HepG2 (cell line): ENCODE measurements around the gene TIFAB. TPM values are rescaled to one million over a fixed set of nuclear protein-coding genes. Genes with fewer than 3 reads are reported as not detected.

Experiments
- HDAC1 ChIP-seq: sonication (generic); formaldehyde crosslinking; IDR thresholded peaks from 2 replicates; pipeline ENCODE4 v1.5.1; 2020; ENCODE audit warnings: mild to moderate bottlenecking, missing genetic modification reagents
- HMG20A ChIP-seq: IDR thresholded peaks from 2 replicates; pipeline ENCODE4 v1.6.1; 2016; ENCODE audit warnings: borderline replicate concordance
- KDM2A ChIP-seq: sonication (generic); formaldehyde crosslinking; IDR thresholded peaks from 2 replicates; pipeline ENCODE4 v1.4.0; 2020; ENCODE audit warnings: low read depth, missing genetic modification reagents, borderline replicate concordance
- MTF2 ChIP-seq: sonication (generic); formaldehyde crosslinking; IDR thresholded peaks from 2 replicates; pipeline ENCODE4 v1.5.0; 2020; ENCODE audit warnings: missing genetic modification reagents, borderline replicate concordance
- MZF1 ChIP-seq: sonication (generic); formaldehyde crosslinking; IDR thresholded peaks from 2 replicates; pipeline ENCODE4 v1.8.1; 2023; ENCODE audit warnings: mild to moderate bottlenecking, missing genetic modification reagents, borderline replicate concordance
- SP4 ChIP-seq: sonication (generic); formaldehyde crosslinking; IDR thresholded peaks from 2 replicates; pipeline ENCODE4 v1.8.1; 2023; ENCODE audit warnings: mild to moderate bottlenecking, missing genetic modification reagents
- ZNF230 ChIP-seq: sonication (generic); formaldehyde crosslinking; IDR thresholded peaks from 2 replicates; pipeline ENCODE4 v1.4.0; 2020; ENCODE audit warnings: mild to moderate bottlenecking, missing genetic modification reagents
- ZNF317 ChIP-seq: sonication (generic); formaldehyde crosslinking; IDR thresholded peaks from 2 replicates; pipeline ENCODE4 v1.5.0; 2020; ENCODE audit warnings: mild to moderate bottlenecking, missing genetic modification reagents
- ZNF460 ChIP-seq: sonication (generic); formaldehyde crosslinking; IDR thresholded peaks from 2 replicates; pipeline ENCODE4 v1.5.1; 2020; ENCODE audit warnings: missing genetic modification reagents, mild to moderate bottlenecking, borderline replicate concordance
- ZNF557 ChIP-seq: sonication (generic); formaldehyde crosslinking; IDR thresholded peaks from 2 replicates; pipeline ENCODE4 v1.4.0; 2020; ENCODE audit warnings: missing genetic modification reagents
- ZNF564 ChIP-seq: sonication (generic); formaldehyde crosslinking; IDR thresholded peaks from 2 replicates; pipeline ENCODE4 v1.8.1; 2023; ENCODE audit warnings: mild to moderate bottlenecking, missing genetic modification reagents
- ZNF607 ChIP-seq: sonication (generic); formaldehyde crosslinking; IDR thresholded peaks from 2 replicates; pipeline ENCODE4 v1.5.1; 2020; ENCODE audit warnings: missing genetic modification reagents, mild to moderate bottlenecking, borderline replicate concordance
- ZNF674 ChIP-seq: sonication (generic); formaldehyde crosslinking; IDR thresholded peaks from 2 replicates; pipeline ENCODE4 v1.5.0; 2020; ENCODE audit warnings: low read depth, mild to moderate bottlenecking, missing genetic modification reagents
- polyA plus RNA-seq, 8 experiments: library from polyadenylated mRNA; depleted of rRNA in 3 of 8; stranded (reverse) in 7 of 8; unstranded in 1 of 8; fragments of >200 nt; fragmentation: Illumina TruSeq in 4 of 8; extraction: Trizol in 4 of 8; gene quantifications; 2 replicates each; pipeline versions ENCODE4 v1.2.1 to v1.2.3, GENCODE V29; 2011 to 2016; ENCODE audit warnings: low read depth in 4 of 8, missing spikeins in 1 of 8, mixed read lengths in 1 of 8; ENCODE audit not compliant: insufficient read depth in 1 of 8
- total RNA-seq, 5 experiments: library from RNA; depleted of rRNA; stranded (reverse); fragments of >200 nt; fragmentation: Illumina TruSeq; extraction: Trizol; gene quantifications; 2 replicates each; pipeline ENCODE4 v1.2.3, GENCODE V29; 2016; ENCODE audit warnings: low read depth in 1 of 5
- TF ChIP-seq, protein P1 (sequence below): sonication (generic); formaldehyde crosslinking; IDR thresholded peaks from 2 replicates; pipeline ENCODE4 v1.4.0; 2020; ENCODE audit warnings: missing genetic modification reagents
- TF ChIP-seq, protein P2 (sequence below): sonication (generic); formaldehyde crosslinking; IDR thresholded peaks from 2 replicates; pipeline ENCODE4 v1.8.0; 2022; ENCODE audit warnings: low read depth, missing genetic modification reagents
- TF ChIP-seq, protein P3 (sequence below): sonication (generic); formaldehyde crosslinking; IDR thresholded peaks from 2 replicates; pipeline ENCODE4 v1.4.0; 2020; ENCODE audit warnings: missing genetic modification reagents
- TF ChIP-seq, protein P4 (sequence below): IDR thresholded peaks from 2 replicates; pipeline ENCODE4 v1.6.1; 2016; ENCODE audit warnings: missing biosample characterization, missing genetic modification reagents, low read depth
- TF ChIP-seq, protein P5 (sequence below): sonication (generic); formaldehyde crosslinking; IDR thresholded peaks from 2 replicates; pipeline ENCODE4 v1.4.0; 2020; ENCODE audit warnings: missing genetic modification reagents, mild to moderate bottlenecking, borderline replicate concordance

The TIFAB gene
- total and polyA plus RNA-seq, 2 of the 13 experiments (the other 11 are each of a cell fraction or from before 2014, with no cell fraction given): not detected

DNA sequence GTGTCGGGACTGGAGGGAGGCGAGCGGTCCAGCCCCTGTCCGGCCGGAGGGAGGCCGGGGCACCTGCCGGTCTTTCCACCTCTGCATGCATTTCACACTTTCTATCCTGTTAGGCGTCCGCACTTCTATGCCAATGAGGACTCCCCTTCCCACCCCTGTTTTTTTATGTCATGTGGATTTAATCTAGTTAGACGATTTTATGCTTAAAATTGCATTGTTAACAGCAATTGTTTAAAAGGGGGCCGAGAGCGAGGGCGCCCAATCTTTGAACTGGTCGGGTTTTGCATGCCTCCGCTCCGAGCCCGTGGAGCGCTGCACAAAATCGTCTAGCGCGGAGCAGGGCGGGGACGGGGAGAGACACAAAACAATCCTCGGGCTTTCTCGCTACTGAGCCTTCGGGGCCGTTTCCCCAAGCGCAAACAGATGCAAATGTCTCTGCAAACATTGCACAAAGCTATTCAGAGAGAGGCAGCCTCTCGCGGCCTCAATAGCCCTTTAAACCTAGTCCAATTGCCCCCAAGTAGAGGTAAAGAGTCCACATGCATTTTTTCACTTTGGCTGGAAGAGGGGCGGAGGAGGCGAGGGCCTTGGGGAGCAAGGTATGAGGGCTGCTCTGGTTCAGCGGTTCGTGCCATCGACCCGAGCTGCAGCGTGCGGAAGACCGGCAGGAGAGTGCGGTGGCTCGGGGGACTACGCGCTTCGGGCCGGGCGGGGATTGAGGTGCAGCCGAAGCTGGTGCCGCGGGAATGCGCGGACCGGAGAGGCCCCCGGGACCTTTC lies 37.5 kb upstream of the TIFAB start (continued):
- TF ChIP-seq MTF2 (peak; percentile 29; the same call in 1 of the 2 replicates), ZNF230 (CRISPR knock-in tag) (0 out of 2 replicates have a peak, but pooled peaks have one; percentile 15), ZNF674 (CRISPR knock-in tag) (no peak), ZNF317 (CRISPR knock-in tag) (no peak), HDAC1 (CRISPR knock-in tag) (no peak; the same call in 1 of the 2 replicates), HMG20A (CRISPR knock-in tag) (peak; percentile 59; the same call in 1 of the 2 replicates), MZF1 (no peak), ZNF557 (no peak), ZNF564 (peak; percentile 49; the same call in 1 of the 2 replicates), ZNF460 (CRISPR knock-in tag) (no peak), KDM2A (CRISPR knock-in tag) (no peak; the same call in 1 of the 2 replicates), SP4 (no peak), ZNF607 (CRISPR knock-in tag) (no peak)
- TF ChIP-seq, protein P1, sequence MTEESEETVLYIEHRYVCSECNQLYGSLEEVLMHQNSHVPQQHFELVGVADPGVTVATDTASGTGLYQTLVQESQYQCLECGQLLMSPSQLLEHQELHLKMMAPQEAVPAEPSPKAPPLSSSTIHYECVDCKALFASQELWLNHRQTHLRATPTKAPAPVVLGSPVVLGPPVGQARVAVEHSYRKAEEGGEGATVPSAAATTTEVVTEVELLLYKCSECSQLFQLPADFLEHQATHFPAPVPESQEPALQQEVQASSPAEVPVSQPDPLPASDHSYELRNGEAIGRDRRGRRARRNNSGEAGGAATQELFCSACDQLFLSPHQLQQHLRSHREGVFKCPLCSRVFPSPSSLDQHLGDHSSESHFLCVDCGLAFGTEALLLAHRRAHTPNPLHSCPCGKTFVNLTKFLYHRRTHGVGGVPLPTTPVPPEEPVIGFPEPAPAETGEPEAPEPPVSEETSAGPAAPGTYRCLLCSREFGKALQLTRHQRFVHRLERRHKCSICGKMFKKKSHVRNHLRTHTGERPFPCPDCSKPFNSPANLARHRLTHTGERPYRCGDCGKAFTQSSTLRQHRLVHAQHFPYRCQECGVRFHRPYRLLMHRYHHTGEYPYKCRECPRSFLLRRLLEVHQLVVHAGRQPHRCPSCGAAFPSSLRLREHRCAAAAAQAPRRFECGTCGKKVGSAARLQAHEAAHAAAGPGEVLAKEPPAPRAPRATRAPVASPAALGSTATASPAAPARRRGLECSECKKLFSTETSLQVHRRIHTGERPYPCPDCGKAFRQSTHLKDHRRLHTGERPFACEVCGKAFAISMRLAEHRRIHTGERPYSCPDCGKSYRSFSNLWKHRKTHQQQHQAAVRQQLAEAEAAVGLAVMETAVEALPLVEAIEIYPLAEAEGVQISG (CRISPR knock-in tag): peak; percentile 71; the same call in 1 of the 2 replicates
- TF ChIP-seq, protein P2, sequence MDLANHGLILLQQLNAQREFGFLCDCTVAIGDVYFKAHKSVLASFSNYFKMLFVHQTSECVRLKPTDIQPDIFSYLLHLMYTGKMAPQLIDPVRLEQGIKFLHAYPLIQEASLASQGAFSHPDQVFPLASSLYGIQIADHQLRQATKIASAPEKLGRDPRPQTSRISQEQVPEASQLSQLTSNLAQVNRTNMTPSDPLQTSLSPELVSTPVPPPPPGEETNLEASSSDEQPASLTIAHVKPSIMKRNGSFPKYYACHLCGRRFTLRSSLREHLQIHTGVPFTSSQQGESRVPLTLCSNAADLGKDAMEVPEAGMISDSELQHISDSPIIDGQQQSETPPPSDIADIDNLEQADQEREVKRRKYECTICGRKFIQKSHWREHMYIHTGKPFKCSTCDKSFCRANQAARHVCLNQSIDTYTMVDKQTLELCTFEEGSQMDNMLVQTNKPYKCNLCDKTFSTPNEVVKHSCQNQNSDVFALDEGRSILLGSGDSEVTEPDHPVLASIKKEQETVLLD (CRISPR knock-in tag): no peak
- TF ChIP-seq, protein P3, sequence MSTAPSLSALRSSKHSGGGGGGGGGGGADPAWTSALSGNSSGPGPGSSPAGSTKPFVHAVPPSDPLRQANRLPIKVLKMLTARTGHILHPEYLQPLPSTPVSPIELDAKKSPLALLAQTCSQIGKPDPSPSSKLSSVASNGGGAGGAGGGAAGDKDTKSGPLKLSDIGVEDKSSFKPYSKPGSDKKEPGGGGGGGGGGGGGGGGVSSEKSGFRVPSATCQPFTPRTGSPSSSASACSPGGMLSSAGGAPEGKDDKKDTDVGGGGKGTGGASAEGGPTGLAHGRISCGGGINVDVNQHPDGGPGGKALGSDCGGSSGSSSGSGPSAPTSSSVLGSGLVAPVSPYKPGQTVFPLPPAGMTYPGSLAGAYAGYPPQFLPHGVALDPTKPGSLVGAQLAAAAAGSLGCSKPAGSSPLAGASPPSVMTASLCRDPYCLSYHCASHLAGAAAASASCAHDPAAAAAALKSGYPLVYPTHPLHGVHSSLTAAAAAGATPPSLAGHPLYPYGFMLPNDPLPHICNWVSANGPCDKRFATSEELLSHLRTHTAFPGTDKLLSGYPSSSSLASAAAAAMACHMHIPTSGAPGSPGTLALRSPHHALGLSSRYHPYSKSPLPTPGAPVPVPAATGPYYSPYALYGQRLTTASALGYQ (CRISPR knock-in tag): peak; percentile 54; the same call in 1 of the 2 replicates
- TF ChIP-seq, protein P4, sequence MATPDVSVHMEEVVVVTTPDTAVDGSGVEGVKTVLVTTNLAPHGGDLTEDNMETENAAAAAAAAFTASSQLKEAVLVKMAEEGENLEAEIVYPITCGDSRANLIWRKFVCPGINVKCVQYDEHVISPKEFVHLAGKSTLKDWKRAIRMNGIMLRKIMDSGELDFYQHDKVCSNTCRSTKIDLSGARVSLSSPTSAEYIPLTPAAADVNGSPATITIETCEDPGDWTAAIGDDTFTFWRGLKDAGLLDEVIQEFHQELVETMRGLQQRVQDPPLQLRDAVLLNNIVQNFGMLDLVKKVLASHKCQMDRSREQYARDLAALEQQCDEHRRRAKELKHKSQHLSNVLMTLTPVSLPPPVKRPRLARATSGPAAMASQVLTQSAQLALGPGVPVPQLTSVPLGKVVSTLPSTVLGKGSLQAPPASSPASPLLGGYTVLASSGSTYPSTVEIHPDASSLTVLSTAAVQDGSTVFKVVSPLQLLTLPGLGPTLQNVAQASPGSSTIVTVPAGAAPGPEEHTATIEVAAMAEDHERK (CRISPR knock-in tag): no peak
- TF ChIP-seq, protein P5, sequence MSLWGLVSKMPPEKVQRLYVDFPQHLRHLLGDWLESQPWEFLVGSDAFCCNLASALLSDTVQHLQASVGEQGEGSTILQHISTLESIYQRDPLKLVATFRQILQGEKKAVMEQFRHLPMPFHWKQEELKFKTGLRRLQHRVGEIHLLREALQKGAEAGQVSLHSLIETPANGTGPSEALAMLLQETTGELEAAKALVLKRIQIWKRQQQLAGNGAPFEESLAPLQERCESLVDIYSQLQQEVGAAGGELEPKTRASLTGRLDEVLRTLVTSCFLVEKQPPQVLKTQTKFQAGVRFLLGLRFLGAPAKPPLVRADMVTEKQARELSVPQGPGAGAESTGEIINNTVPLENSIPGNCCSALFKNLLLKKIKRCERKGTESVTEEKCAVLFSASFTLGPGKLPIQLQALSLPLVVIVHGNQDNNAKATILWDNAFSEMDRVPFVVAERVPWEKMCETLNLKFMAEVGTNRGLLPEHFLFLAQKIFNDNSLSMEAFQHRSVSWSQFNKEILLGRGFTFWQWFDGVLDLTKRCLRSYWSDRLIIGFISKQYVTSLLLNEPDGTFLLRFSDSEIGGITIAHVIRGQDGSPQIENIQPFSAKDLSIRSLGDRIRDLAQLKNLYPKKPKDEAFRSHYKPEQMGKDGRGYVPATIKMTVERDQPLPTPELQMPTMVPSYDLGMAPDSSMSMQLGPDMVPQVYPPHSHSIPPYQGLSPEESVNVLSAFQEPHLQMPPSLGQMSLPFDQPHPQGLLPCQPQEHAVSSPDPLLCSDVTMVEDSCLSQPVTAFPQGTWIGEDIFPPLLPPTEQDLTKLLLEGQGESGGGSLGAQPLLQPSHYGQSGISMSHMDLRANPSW (CRISPR knock-in tag): no peak
